Measurements from ENCODE around the gene PUM1.

PUM1 gene

GRCh38 chr1:31016868-31017267, 48.6 kb downstream of the PUM1 start:
- Mint-ChIP-seq H3K27ac (peak overlapping the region in 1 of 3 experiments; percentile 2), H3K9me3 (no peaks in the 10 kb centered on the region), H3K4me3 (no peak overlapping the region), H3K36me3 (ENCODE audit: low read depth) (peaks cover 31% of the 10 kb centered on the region), H3K4me1 (peaks cover 46% of the 10 kb centered on the region), H3K27me3 (ENCODE audit: low read depth) (no peaks in the 10 kb centered on the region)
- TF ChIP-seq CTCF (IDR thresholded peaks at IDR 0.05; ENCODE audit: unreplicated experiment in 3 of 3): no peak

- H3K9me3 Mint-ChIP-seq: no peaks in the 10 kb centered on the region
- H3K4me3 Mint-ChIP-seq: no peak overlapping the region
- no peaks in the 10 kb centered on the region for H3K27me3 Mint-ChIP-seq (ENCODE audit: low read depth)
- H3K36me3 Mint-ChIP-seq (ENCODE audit: low read depth): peaks cover 15% of the 10 kb centered on the region
- peaks cover 39% of the 10 kb centered on the region for H3K4me1 Mint-ChIP-seq
- peak overlapping the region in 2 of 3 experiments; percentile 16 to 24 for H3K27ac Mint-ChIP-seq
- TF ChIP-seq CTCF (IDR thresholded peaks at IDR 0.05; ENCODE audit: unreplicated experiment in 3 of 3): no peak
Observed at GRCh38 chr1:31013187-31013864, 52.2 kb downstream of the PUM1 start.

DNA sequence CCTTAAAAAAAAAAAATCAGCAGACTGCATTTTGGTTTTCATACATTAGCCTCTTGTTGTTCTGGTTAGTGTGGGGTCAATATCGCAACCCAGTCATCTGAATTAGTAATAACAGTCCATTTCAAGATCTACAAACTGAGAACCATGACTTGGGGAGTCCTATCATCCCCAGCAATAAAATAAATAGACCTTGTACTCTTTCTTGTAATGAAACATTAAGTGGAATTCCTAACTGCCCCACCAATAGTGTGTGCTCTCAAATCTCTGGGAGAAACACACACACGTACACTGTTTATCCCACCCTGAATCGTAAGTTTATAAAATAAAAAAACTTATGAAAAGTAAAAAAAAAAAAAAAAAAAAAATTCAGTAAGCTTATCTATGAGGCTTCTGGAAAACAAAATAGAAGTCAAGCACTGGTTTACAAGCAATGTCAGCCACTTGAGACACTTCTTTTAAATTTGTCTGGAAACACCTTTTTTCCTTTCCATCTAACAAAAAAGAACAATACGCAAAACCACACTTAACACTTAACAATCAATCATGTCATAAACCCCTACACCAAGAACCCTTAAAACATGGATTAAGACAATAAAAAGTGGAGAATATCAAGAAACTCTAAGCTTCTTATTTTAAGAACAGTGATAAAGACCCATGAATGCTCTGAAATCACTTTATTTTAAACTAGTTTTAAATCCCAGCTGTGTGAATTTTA, 53.1 kb downstream of the PUM1 start:
- peak overlapping the region in 2 of 3 experiments; percentile 16 to 19 for H3K27ac Mint-ChIP-seq
- no peaks in the 10 kb centered on the region for H3K9me3 Mint-ChIP-seq
- no peak overlapping the region for H3K4me3 Mint-ChIP-seq
- peaks cover 18% of the 10 kb centered on the region for H3K36me3 Mint-ChIP-seq (ENCODE audit: low read depth)
- peaks cover 44% of the 10 kb centered on the region for H3K4me1 Mint-ChIP-seq
- no peak for TF ChIP-seq CTCF (IDR thresholded peaks at IDR 0.05; ENCODE audit: unreplicated experiment in 3 of 3)
- no peaks in the 10 kb centered on the region for H3K27me3 Mint-ChIP-seq (ENCODE audit: low read depth)

DNA sequence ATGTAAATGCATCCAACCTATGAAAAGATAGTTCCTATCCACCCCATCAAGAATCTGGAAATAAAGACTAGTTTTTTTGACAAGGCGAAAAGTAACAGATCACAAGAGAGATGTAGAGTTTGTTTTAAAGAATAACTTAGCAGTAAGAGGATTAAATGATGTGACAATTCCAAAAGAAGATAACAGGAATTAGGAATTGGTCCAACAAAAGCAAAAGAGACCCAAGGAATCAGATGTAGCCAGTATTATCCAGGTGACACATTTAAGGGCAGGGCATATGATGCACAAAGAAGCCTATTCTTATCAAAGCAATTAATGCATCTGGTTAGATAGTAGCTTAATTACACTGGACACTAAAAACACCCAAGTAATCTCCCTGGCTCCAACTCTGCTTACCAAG, 53.8 kb downstream of the PUM1 start:
- Mint-ChIP-seq H3K4me1 (peaks cover 44% of the 10 kb centered on the region), H3K4me3 (no peak overlapping the region)
- TF ChIP-seq CTCF (IDR thresholded peaks at IDR 0.05; ENCODE audit: unreplicated experiment in 3 of 3): no peak

GRCh38 chr1:31010086-31010989, 55.2 kb downstream of the PUM1 start:
- H3K36me3 Mint-ChIP-seq (ENCODE audit: low read depth): peaks cover 24% of the 10 kb centered on the region
- TF ChIP-seq CTCF (IDR thresholded peaks at IDR 0.05; ENCODE audit: unreplicated experiment in 3 of 3): no peak

More for the DNA sequence above, 53.8 kb downstream of the PUM1 start:
- H3K27me3 Mint-ChIP-seq (ENCODE audit: low read depth): no peaks in the 10 kb centered on the region
- H3K36me3 Mint-ChIP-seq (ENCODE audit: low read depth): peaks cover 14% of the 10 kb centered on the region
- H3K27ac Mint-ChIP-seq: peak overlapping the region in 1 of 3 experiments; percentile 19
- no peaks in the 10 kb centered on the region for H3K9me3 Mint-ChIP-seq

More at GRCh38 chr1:31010086-31010989, 55.2 kb downstream of the PUM1 start:
- H3K27me3 Mint-ChIP-seq (ENCODE audit: low read depth): no peaks in the 10 kb centered on the region
- no peak overlapping the region for H3K27ac Mint-ChIP-seq
- H3K4me3 Mint-ChIP-seq: no peak overlapping the region
- H3K4me1 Mint-ChIP-seq: peaks cover 52% of the 10 kb centered on the region
- no peaks in the 10 kb centered on the region for H3K9me3 Mint-ChIP-seq

Data from nephron (organoid).